ENCODE results near the gene OR52I2.

- TF ChIP-seq TAF1 (IDR thresholded peaks at IDR 0.05; ENCODE audit: borderline replicate concordance, low read depth, low read length) (no peak), NFIC (IDR thresholded peaks at IDR 0.05; ENCODE audit: borderline replicate concordance) (no peak), CTCF (IDR thresholded peaks at IDR 0.05) (no peak), USF1 (IDR thresholded peaks at IDR 0.05; ENCODE audit: borderline replicate concordance, low read depth) (no peak), SIN3A (IDR thresholded peaks at IDR 0.05; ENCODE audit: borderline replicate concordance, low read depth, low read length) (no peak), EP300 (IDR thresholded peaks at IDR 0.05; ENCODE audit: borderline replicate concordance in 1 of 2, low read depth in 1 of 2, low read length in 1 of 2) (no peak), GATA2 (CRISPR knock-in tag; IDR thresholded peaks at IDR 0.05) (no peak), FOXJ3 (CRISPR knock-in tag; IDR thresholded peaks at IDR 0.05) (no peak), MXI1 (IDR thresholded peaks at IDR 0.05; ENCODE audit: low read depth, low read length) (no peak), FOSL2 (IDR thresholded peaks at IDR 0.05; ENCODE audit: borderline replicate concordance, low read depth) (no peak), RFX5 (IDR thresholded peaks at IDR 0.05; ENCODE audit: low read length) (no peak), NRF1 (IDR thresholded peaks at IDR 0.05; ENCODE audit: low read depth, low read length) (no peak), MAX (IDR thresholded peaks at IDR 0.05; ENCODE audit: low read depth) (no peak)
- TF ChIP-seq, protein P1, sequence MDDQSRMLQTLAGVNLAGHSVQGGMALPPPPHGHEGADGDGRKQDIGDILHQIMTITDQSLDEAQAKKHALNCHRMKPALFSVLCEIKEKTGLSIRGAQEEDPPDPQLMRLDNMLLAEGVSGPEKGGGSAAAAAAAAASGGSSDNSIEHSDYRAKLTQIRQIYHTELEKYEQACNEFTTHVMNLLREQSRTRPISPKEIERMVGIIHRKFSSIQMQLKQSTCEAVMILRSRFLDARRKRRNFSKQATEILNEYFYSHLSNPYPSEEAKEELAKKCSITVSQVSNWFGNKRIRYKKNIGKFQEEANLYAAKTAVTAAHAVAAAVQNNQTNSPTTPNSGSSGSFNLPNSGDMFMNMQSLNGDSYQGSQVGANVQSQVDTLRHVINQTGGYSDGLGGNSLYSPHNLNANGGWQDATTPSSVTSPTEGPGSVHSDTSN (IDR thresholded peaks at IDR 0.05) = no peak
Observed at GRCh38 chr11:4546878-4547277, 34.7 kb upstream of the OR52I2 start.

All from SK-N-SH (cell line).